NT2/D1 (cell line): ENCODE measurements around the gene LRP5.

Experiments
- SUZ12 ChIP-seq: IDR thresholded peaks from 2 replicates; pipeline ENCODE4 v1.6.1; 2011; ENCODE audit not compliant: insufficient read length, insufficient read depth; ENCODE audit errors: extremely low read depth
- YY1 ChIP-seq: IDR thresholded peaks from 2 replicates; pipeline ENCODE4 v1.6.1; 2011; ENCODE audit not compliant: insufficient read length, insufficient read depth
- ZNF274 ChIP-seq: IDR thresholded peaks from 2 replicates; pipeline ENCODE4 v1.6.1; 2011; ENCODE audit warnings: mild to moderate bottlenecking, low read depth, low read length

DNA sequence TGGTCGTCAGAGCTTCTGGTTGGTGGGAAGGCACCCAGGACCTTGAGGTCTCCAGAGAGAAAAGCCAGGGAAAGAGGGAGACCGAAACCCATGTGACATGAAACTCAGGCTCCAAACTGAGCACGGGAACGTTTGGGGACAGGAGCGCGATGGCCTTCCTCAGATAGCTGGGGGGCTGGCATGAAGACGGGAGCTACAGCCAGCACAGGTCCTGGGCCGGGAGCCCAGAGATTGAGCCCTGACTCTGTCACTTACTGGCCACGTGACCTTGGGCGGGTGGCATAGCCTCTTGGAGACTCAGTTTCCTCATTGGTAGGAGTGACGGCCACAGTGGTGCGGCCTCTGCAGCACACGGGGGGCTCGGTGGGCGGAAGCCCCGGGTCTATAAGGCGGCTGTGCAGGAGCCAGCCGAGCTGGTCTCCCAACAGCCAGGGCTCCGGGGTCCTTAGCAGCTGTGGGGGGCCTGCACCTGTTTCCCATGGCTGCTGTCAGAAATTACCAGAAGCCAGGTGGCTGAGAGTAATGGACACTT, 111.8 kb downstream of the LRP5 start:
- TF ChIP-seq ZNF274 (no peak), SUZ12 (no peak), YY1 (no peak)
